C4-2B (cell line): ENCODE data around the gene TFPI.
"Not testable (repeated sequence)": the region's sequence is repeated elsewhere in the genome, so short reads cannot be mapped to it uniquely, and the experiment has no call there.

Experiments used
- H3K27ac ChIP-seq: fragments of 450-650 bp; 2 replicates; pipeline ENCODE4 v1.5.1; 2017
- ZFX ChIP-seq: fragments of 450-650 bp; IDR thresholded peaks from 2 replicates; pipeline ENCODE4 v1.6.1; 2017
- TF ChIP-seq, protein P1 (sequence below): fragments of 450-650 bp; conservative IDR thresholded peaks from 2 replicates; pipeline ENCODE4 v1.5.1; 2017; ENCODE audit warnings: mild to moderate bottlenecking

The TFPI gene

DNA sequence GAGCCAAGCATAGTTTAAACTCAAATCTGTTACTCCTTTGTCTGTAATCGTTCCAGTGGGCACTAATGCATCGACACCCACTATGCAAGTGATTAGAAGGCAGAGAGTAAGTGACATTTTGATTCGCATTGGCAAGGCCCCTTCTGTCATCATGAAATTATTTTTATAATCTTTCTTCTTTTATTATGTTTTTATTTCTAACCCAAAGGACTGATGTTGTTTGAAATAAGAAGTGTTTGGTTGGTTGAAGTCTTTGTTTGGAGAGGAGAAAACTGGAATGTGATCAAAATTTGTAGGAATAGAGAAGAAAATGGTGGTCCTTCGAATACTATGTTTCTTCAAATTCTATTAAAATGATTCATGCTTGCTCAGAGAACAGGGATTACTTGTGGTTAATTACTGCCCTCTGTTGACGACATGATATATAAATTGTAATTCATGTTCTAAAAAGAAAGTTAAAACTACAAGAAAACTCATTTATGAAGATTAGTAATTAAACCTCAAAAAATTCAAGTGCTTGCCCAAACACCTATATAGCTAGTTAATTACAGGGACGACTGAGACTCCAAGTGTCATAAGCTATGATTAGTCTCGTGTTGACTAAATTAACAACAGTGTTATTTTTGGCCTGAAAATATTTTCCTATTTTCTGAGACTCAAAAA is 26.4 kb upstream of the TFPI start:
- TF ChIP-seq, protein P1, sequence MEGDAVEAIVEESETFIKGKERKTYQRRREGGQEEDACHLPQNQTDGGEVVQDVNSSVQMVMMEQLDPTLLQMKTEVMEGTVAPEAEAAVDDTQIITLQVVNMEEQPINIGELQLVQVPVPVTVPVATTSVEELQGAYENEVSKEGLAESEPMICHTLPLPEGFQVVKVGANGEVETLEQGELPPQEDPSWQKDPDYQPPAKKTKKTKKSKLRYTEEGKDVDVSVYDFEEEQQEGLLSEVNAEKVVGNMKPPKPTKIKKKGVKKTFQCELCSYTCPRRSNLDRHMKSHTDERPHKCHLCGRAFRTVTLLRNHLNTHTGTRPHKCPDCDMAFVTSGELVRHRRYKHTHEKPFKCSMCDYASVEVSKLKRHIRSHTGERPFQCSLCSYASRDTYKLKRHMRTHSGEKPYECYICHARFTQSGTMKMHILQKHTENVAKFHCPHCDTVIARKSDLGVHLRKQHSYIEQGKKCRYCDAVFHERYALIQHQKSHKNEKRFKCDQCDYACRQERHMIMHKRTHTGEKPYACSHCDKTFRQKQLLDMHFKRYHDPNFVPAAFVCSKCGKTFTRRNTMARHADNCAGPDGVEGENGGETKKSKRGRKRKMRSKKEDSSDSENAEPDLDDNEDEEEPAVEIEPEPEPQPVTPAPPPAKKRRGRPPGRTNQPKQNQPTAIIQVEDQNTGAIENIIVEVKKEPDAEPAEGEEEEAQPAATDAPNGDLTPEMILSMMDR, result no peak; the same call in 1 of the 2 replicates
- no peak for TF ChIP-seq ZFX
- no peak overlapping the region for H3K27ac ChIP-seq

DNA sequence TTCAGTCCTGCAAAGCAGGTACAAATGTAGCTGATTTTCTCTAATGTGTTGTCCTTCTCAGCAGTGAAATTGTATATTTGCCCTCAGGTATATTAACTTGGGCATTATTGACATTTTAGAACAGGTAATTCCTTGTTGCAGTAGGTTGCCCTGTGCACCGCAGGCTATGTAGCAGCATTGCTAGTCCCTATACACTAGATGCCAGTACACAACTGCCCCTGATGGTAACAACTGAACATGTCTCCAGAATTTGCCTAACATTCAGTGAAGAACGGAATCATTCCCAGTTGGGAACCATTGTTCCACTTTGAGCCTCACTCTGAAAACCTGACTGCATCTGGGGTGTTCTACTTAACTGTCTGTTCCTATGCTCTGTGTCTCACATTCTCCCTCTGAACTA is 23.1 kb upstream of the TFPI start:
- TF ChIP-seq ZFX, result no peak
- TF ChIP-seq, protein P1, result no peak; the same call in 1 of the 2 replicates
- no peak overlapping the region for H3K27ac ChIP-seq

DNA sequence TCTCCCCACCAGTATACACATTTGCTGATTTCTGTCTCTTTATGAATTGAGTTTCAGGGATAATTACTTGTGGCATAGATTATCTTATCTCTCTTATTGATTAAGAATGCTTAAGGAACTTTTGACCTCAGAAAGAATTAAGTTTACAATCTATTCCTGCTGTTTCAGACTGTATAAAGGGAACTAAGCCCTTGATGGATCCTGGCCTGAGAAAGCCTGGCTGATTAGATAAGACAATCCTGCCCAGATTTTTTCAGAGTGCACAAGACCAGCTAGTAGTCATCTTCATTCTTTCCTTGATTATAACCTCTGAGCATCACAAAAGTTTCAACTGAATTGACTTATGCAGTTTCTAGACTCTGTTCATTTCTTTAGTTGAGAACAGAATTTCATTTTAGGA is 22.7 kb upstream of the TFPI start:
- H3K27ac ChIP-seq, result no peak overlapping the region
- no peak for TF ChIP-seq ZFX
- TF ChIP-seq, protein P1, result no peak

DNA sequence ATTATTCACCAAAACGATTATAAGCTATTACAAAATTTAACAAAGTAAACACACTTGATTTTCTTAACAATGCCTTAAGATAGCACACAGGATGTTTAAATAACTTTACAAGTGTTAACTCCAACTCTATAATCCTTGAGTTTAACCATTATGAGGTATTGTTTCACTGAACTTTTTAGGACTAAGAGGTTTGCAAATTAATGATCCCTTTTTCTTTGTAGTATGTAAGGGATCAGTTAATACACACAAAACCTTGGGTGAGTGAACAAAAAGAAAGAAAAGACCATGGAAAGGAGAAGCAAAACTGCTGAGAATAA is 21.5 kb upstream of the TFPI start:
- H3K27ac ChIP-seq, result no peak overlapping the region

DNA sequence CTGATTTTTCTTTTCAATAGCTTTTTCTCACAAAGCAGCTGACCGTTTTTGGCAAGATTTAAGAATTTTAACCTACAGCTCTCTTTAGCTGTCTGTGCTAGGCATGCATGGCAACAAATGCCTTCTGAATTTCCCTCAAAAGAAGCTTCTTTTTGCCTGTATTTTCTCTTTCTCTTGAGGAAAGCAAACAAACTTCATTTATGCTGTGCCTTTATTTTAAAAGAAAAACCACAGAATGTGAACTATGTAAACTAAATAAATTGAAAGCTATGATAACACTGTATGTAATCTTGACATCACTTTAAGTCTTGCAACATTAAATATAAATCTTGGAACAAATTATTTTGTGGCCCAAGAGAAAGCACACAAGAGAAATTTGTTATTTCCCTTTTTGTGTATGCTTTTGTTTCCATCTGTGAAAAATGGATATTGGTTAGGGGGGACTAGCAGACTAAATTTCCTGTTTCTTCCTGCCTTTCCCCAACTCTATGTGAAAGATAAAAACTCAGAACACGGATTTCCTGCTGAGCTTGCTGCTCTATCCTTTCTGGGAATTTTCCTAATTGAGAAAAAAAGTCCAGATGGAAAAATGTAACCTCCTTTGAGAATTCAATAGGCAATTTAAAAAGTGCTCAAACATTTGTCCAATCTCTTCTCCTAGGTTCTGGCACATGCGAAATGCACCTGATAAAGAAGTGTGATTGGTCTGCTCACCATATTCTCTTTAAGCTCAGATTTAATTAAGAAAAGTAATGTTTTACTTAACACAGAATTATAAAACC is 20.9 kb upstream of the TFPI start:
- TF ChIP-seq, protein P1, result no peak
- no peak for TF ChIP-seq ZFX
- H3K27ac ChIP-seq, result no peak overlapping the region

More for the DNA sequence above, 21.5 kb upstream of the TFPI start:
- TF ChIP-seq, protein P1, result no peak
- no peak for TF ChIP-seq ZFX

DNA sequence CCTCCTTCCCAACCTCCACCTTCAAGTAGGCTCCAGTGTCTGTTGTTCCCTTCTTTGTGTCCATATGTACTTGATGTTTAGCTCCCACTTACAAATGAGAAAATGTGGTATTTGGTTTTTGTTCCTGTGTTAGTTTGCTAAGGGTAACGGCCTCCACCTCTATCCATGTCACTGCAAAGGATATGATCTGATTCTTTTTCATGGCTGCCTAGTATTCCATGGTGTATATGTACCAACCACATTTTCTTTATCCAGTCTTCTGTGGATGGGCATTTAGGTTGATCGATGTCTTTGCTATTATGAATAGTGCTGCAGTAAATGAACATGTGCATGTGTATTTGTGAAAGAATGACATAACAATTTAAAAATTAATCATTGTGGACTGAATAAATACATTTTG is 19.5 kb upstream of the TFPI start:
- no peak overlapping the region for H3K27ac ChIP-seq
- no peak for TF ChIP-seq ZFX
- TF ChIP-seq, protein P1, result no peak

DNA sequence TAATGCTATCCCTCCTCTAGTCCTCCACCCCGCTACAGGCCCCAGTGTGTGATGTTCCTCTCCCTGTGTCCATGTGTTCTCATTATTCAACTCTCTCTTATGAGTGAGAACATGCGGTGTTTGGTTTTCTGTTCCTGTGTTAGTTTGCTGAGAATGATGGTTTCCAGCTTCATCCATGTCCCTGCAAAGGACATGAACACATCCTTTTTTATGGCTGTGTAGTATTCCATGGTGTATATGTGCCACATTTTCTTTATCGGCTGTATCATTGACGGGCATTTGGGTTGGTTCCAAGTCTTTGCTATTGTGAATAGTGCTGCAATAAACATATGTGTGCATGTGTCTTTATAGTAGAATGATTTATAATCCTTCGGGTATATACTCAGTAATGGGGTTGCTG is 17.8 kb upstream of the TFPI start:
- not testable (repeated sequence) for H3K27ac ChIP-seq
